SK-N-SH treated with all-trans-retinoic acid at 6 μM for 48 hours (cell line): ENCODE data around the gene FFAR2.

Source experiments
- ATAC-seq: fragments of 200-7000 bp; cut with Tn5 transposase; 3 replicates; pipeline ENCODE4 v1.9.1; 2020; ENCODE audit warnings: mild to moderate bottlenecking, moderate library complexity
- ARNTL ChIP-seq: fragments of 450-650 bp; formaldehyde crosslinking; IDR thresholded peaks from 2 replicates; pipeline ENCODE4 v1.5.0; 2020; ENCODE audit warnings: low read depth, mild to moderate bottlenecking, moderate library complexity, borderline replicate concordance
- BACH2 ChIP-seq: fragments of 250-450 bp; sonication (Bioruptor Pico); IDR thresholded peaks from 2 replicates; pipeline ENCODE4 v1.9.0; 2021; ENCODE audit warnings: mild to moderate bottlenecking, borderline replicate concordance
- CREB5 ChIP-seq: fragments of 250-450 bp; sonication (Bioruptor Pico); IDR thresholded peaks from 2 replicates; pipeline ENCODE4 v1.5.1; 2020; ENCODE audit warnings: low read depth, mild to moderate bottlenecking, moderate library complexity
- CSDC2 ChIP-seq: fragments of 250-450 bp; sonication (Bioruptor Pico); IDR thresholded peaks from 2 replicates; pipeline ENCODE4 v1.5.0; 2020; ENCODE audit warnings: mild to moderate bottlenecking, moderate library complexity
- CSRNP3 ChIP-seq: fragments of 250-450 bp; sonication (Bioruptor Pico); IDR thresholded peaks from 2 replicates; pipeline ENCODE4 v1.5.1; 2021; ENCODE audit warnings: mild to moderate bottlenecking, moderate library complexity
- ESRRG ChIP-seq: fragments of 250-450 bp; sonication (Bioruptor Pico); IDR thresholded peaks from 2 replicates; pipeline ENCODE4 v1.6.1; 2021; ENCODE audit warnings: mild to moderate bottlenecking
- GLIS3 ChIP-seq: fragments of 250-450 bp; sonication (Bioruptor Pico); IDR thresholded peaks from 2 replicates; pipeline ENCODE4 v1.5.0; 2020; ENCODE audit warnings: mild to moderate bottlenecking, moderate library complexity
- ISL1 ChIP-seq: fragments of 250-450 bp; sonication (Bioruptor Pico); IDR thresholded peaks from 2 replicates; pipeline ENCODE4 v2.1.2; 2022; ENCODE audit warnings: mild to moderate bottlenecking, moderate library complexity
- OSR1 ChIP-seq: fragments of 250-450 bp; sonication (Bioruptor Pico); IDR thresholded peaks from 2 replicates; pipeline ENCODE4 v1.8.0; 2022; ENCODE audit warnings: moderate library complexity, mild to moderate bottlenecking, inconsistent platforms
- PATZ1 ChIP-seq: fragments of 250-450 bp; sonication (Bioruptor Pico); IDR thresholded peaks from 2 replicates; pipeline ENCODE4 v1.8.0; 2020; ENCODE audit warnings: mild to moderate bottlenecking, moderate library complexity, borderline replicate concordance
- POU6F1 ChIP-seq: fragments of 250-450 bp; sonication (Bioruptor Pico); IDR thresholded peaks from 2 replicates; pipeline ENCODE4 v1.8.0; 2021; ENCODE audit warnings: low read depth, mild to moderate bottlenecking, moderate library complexity, borderline replicate concordance
- PPARA ChIP-seq: fragments of 250-450 bp; sonication (Bioruptor Pico); IDR thresholded peaks from 2 replicates; pipeline ENCODE4 v1.5.0; 2020; ENCODE audit warnings: mild to moderate bottlenecking, borderline replicate concordance
- RARB ChIP-seq: fragments of 250-450 bp; sonication (Bioruptor Pico); IDR thresholded peaks from 2 replicates; pipeline ENCODE4 v1.8.0; 2021; ENCODE audit warnings: mild to moderate bottlenecking, moderate library complexity
- SNAI2 ChIP-seq: fragments of 250-450 bp; sonication (Bioruptor Pico); IDR thresholded peaks from 2 replicates; pipeline ENCODE4 v1.5.0; 2020; ENCODE audit warnings: mild to moderate bottlenecking, moderate library complexity
- TCF4 ChIP-seq: fragments of 250-450 bp; sonication (Bioruptor Pico); IDR thresholded peaks from 2 replicates; pipeline ENCODE4 v1.8.0; 2021; ENCODE audit warnings: mild to moderate bottlenecking, moderate library complexity, borderline replicate concordance
- TOX ChIP-seq: fragments of 250-450 bp; sonication (Bioruptor Pico); IDR thresholded peaks from 2 replicates; pipeline ENCODE4 v1.8.0; 2021; ENCODE audit warnings: mild to moderate bottlenecking, moderate library complexity, borderline replicate concordance
- ZC3H10 ChIP-seq: fragments of 250-450 bp; sonication (Bioruptor Pico); IDR thresholded peaks from 2 replicates; pipeline ENCODE4 v1.5.1; 2021; ENCODE audit warnings: mild to moderate bottlenecking, moderate library complexity
- ZFP3 ChIP-seq: fragments of 250-450 bp; sonication (Bioruptor Pico); IDR thresholded peaks from 2 replicates; pipeline ENCODE4 v1.5.0; 2020; ENCODE audit warnings: mild to moderate bottlenecking, moderate library complexity
- ZFP30 ChIP-seq: fragments of 450-650 bp; formaldehyde crosslinking; IDR thresholded peaks from 2 replicates; pipeline ENCODE4 v1.5.0; 2022; ENCODE audit warnings: mild to moderate bottlenecking, moderate library complexity
- ZNF565 ChIP-seq: fragments of 450-650 bp; formaldehyde crosslinking; conservative IDR thresholded peaks from 2 replicates; pipeline ENCODE4 v1.5.0; 2020; ENCODE audit warnings: low read depth, mild to moderate bottlenecking, moderate library complexity
- ZNF8 ChIP-seq: fragments of 450-650 bp; formaldehyde crosslinking; IDR thresholded peaks from 2 replicates; pipeline ENCODE4 v1.5.0; 2020; ENCODE audit warnings: mild to moderate bottlenecking, moderate library complexity

FFAR2 gene

GRCh38 chr19:35408284-35409171, 39.5 kb upstream of the FFAR2 start:
- no peak for TF ChIP-seq ZNF565
- no peak for ATAC-seq

- TF ChIP-seq ESRRG (CRISPR knock-in tag): no peak
- ATAC-seq: no peak
Observed at GRCh38 chr19:35409191-35409590, 38.9 kb upstream of the FFAR2 start.

- TF ChIP-seq RARB (CRISPR knock-in tag) (no peak), ZNF8 (CRISPR knock-in tag) (no peak), ZFP3 (no peak), ISL1 (CRISPR knock-in tag) (no peak), ZC3H10 (CRISPR knock-in tag) (no peak), OSR1 (CRISPR knock-in tag) (no peak), PPARA (no peak)
- no peak for ATAC-seq
Observed at GRCh38 chr19:35410487-35410886, 37.6 kb upstream of the FFAR2 start.

GRCh38 chr19:35414442-35414841, 33.6 kb upstream of the FFAR2 start:
- TF ChIP-seq ZNF565 (no peak), CSDC2 (CRISPR knock-in tag) (no peak), OSR1 (CRISPR knock-in tag) (no peak), ZFP3 (no peak), CSRNP3 (no peak), PATZ1 (CRISPR knock-in tag) (no peak), POU6F1 (no peak), CREB5 (CRISPR knock-in tag) (no peak), ZC3H10 (CRISPR knock-in tag) (no peak), BACH2 (CRISPR knock-in tag) (no peak), ESRRG (CRISPR knock-in tag) (no peak), ISL1 (CRISPR knock-in tag) (no peak), TOX (no peak), GLIS3 (CRISPR knock-in tag) (no peak)
- TF ChIP-seq, all 23 proteins: peak for 0
- no peak for ATAC-seq

GRCh38 chr19:35416331-35416730, 31.7 kb upstream of the FFAR2 start:
- ATAC-seq: no peak
- TF ChIP-seq ZFP3: no peak
- no peak for TF ChIP-seq RARB (CRISPR knock-in tag)

- TF ChIP-seq GLIS3 (CRISPR knock-in tag): no peak
- no peak for TF ChIP-seq PATZ1 (CRISPR knock-in tag)
- TF ChIP-seq ISL1 (CRISPR knock-in tag): no peak
- no peak for TF ChIP-seq ARNTL (CRISPR knock-in tag)
- no peak for TF ChIP-seq ZC3H10 (CRISPR knock-in tag)
- no peak for TF ChIP-seq ZNF8 (CRISPR knock-in tag)
- no peak for TF ChIP-seq SNAI2
- no peak for TF ChIP-seq ZNF565
- no peak for TF ChIP-seq ZFP3
- TF ChIP-seq OSR1 (CRISPR knock-in tag): no peak
- TF ChIP-seq CSRNP3: no peak
- TF ChIP-seq PPARA: no peak
- no peak for TF ChIP-seq ZFP30 (CRISPR knock-in tag)
- TF ChIP-seq TCF4 (CRISPR knock-in tag): no peak
- TF ChIP-seq BACH2 (CRISPR knock-in tag): no peak
- ATAC-seq: no peak
Observed at GRCh38 chr19:35417278-35417677, 30.8 kb upstream of the FFAR2 start.
